Measurements from ENCODE around the gene CYP26C1.

CYP26C1 gene

DNA sequence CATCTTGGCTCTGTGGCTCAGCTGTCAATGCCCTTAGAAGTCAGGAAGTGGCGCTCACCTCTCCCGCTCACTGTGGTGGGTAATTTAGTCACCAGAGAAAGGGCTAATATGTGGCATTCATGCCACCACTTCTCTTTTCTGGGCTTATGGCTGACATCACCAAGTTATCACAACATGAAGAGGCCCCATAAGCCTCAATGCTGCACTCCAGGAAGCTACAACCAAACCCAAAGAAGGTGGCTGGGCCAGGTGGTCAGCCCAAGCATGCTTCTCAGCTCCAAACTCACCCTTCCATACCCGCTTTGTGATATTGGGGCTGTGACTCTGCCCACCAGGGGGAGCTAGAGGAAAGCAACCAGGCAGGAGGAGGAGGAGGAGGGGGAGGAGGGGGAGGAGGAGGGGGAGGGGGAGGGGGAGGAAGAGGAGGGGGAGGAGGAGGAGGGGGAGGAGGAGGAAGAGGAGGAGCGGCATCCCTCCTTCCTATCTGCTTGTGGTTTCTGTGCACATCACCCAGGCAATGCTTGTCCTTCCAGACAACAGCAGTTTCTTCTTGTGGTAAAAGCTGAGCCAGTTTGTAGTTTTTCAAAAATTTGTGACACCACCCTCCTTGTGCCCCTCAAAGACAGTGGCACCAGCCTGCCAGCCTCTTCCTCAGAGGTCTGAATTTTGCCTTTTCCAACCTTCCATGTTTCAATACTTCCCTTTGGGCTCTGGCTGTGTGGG lies 55.2 kb downstream of the CYP26C1 start:
- peak; percentile 20 for DNase-seq (ENCODE audit: low read depth)
